C4-2B (cell line): ENCODE measurements around the gene SMIM5.

Experiments used
- ZFX ChIP-seq: fragments of 450-650 bp; IDR thresholded peaks from 2 replicates; pipeline ENCODE4 v1.6.1; 2017
- TF ChIP-seq, protein P1 (sequence below): fragments of 450-650 bp; conservative IDR thresholded peaks from 2 replicates; pipeline ENCODE4 v1.5.1; 2017; ENCODE audit warnings: mild to moderate bottlenecking

DNA sequence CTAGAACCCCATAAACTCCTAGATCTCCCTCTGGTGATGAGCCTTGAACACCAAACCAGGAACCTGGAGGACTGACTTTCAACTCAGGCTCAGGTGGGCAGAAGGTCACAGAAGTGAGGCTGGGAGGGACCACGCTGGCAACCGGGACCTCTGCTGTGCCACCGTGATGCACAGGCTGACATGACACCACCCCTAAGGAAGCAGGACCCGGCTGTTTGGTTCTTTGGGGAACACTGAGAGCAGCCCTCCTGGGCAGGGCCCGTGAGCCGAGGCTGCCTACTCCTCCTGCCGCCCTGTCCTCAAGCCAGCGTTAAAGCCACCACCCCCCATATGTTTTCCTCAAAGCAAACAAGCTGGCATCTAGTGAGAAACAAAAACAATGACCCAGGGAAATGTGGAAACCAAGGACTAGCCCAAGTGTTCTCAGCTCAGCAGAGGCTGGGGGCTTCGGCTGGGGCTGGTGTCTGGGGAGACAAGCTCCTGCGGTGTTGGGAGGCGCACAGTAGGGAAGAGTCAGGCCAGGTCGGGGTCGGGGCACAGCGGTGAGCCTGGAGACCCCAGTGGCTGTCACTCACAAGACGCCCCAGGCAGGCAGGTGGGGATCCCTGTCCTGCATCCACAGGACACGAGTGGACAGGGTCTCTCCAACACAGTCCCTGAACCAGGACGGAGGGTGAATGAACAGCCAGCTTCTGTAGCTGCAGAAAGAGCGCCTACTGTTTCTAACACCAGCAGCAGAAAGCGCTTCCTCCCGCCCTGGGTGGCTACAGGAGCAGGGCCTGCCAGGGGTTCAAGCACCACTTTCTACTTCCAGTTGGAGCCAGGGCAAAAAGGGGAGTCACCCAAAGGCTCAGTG is 1.7 kb downstream of the SMIM5 start:
- TF ChIP-seq, protein P1, sequence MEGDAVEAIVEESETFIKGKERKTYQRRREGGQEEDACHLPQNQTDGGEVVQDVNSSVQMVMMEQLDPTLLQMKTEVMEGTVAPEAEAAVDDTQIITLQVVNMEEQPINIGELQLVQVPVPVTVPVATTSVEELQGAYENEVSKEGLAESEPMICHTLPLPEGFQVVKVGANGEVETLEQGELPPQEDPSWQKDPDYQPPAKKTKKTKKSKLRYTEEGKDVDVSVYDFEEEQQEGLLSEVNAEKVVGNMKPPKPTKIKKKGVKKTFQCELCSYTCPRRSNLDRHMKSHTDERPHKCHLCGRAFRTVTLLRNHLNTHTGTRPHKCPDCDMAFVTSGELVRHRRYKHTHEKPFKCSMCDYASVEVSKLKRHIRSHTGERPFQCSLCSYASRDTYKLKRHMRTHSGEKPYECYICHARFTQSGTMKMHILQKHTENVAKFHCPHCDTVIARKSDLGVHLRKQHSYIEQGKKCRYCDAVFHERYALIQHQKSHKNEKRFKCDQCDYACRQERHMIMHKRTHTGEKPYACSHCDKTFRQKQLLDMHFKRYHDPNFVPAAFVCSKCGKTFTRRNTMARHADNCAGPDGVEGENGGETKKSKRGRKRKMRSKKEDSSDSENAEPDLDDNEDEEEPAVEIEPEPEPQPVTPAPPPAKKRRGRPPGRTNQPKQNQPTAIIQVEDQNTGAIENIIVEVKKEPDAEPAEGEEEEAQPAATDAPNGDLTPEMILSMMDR: no peak
- no peak for TF ChIP-seq ZFX
